ENCODE data around the gene SYK. TPM values are rescaled to one million over a fixed set of nuclear protein-coding genes. Genes with fewer than 3 reads are reported as not detected.

SYK gene
- total RNA-seq, 2 donors from 2014 or later: 4.5 to 43.6 TPM

DNA sequence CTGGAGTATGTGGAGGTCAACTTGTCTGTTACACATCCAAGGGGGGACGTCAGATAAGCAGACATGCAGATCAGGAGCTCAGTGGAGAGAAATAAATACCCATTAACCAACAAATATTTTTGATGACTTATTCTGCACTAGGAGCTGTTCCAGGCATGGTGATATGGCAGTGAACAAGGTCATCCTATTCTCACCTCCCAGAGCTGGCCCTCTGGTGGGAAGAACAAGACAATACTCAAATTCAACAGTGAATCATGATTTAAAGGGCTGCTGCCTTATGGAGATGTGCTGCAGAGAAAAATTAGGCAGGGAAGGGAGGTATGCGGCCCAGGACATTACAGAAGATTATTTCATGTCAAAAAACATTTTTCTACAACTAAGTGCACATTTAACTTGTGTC lies 36.5 kb downstream of the SYK start:
- intact Hi-C loops (cut with DNase I): no loop called here
- 90% methylated on average over 2 of the region's 2 CpGs for WGBS

DNA sequence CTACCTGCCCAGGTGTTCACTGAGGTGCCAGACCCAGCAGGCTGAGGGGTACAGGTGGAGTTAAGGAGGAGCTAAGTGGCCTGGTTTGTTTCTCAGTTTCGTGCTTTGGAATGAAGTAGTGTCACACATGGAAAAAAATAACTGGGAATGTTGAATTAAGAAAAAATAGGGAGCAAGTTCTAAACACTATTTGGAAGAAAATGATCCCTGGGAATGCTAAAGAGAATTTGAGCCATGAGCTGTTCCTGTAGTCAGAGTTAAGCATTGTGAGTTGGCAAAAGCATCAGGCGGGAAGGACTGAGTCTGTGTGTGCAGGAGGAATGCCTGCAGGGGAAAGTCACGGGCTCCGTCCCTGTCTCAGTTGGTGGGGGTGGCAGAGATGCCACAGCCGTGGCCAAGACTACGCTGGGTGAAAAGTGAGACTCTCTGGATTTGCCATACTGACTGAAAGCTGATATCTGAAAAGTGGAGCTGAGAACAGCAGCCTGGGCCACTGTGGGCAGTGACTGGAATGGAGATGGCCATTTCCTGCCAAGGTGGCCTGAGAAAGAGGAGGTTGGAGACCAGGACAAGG lies 37.0 kb downstream of the SYK start:
- H3K27me3 ChIP-seq (replicated peaks; ENCODE audit: insufficient read depth): no peaks in the 10 kb centered on the region
- 45% methylated on average over 6 of the region's 6 CpGs for WGBS
- no peaks in the 10 kb centered on the region for H3K4me1 ChIP-seq (replicated peaks)
- intact Hi-C loops (cut with DNase I): no loop called here
- DNase-seq (ENCODE audit: low spot score): no peak
- TF ChIP-seq POLR2A (IDR thresholded peaks at IDR 0.05): no peak
- no peak for TF ChIP-seq POLR2AphosphoS5 (IDR thresholded peaks at IDR 0.05)
- TF ChIP-seq, protein P1, sequence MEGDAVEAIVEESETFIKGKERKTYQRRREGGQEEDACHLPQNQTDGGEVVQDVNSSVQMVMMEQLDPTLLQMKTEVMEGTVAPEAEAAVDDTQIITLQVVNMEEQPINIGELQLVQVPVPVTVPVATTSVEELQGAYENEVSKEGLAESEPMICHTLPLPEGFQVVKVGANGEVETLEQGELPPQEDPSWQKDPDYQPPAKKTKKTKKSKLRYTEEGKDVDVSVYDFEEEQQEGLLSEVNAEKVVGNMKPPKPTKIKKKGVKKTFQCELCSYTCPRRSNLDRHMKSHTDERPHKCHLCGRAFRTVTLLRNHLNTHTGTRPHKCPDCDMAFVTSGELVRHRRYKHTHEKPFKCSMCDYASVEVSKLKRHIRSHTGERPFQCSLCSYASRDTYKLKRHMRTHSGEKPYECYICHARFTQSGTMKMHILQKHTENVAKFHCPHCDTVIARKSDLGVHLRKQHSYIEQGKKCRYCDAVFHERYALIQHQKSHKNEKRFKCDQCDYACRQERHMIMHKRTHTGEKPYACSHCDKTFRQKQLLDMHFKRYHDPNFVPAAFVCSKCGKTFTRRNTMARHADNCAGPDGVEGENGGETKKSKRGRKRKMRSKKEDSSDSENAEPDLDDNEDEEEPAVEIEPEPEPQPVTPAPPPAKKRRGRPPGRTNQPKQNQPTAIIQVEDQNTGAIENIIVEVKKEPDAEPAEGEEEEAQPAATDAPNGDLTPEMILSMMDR (IDR thresholded peaks at IDR 0.05): no peak
- no peaks in the 10 kb centered on the region for H3K36me3 ChIP-seq
- H3K9me3 ChIP-seq: no peaks in the 10 kb centered on the region
- H3K4me3 ChIP-seq: no peak overlapping the region
- no peak overlapping the region for H3K27ac ChIP-seq

More for the DNA sequence above, 36.5 kb downstream of the SYK start:
- H3K27ac ChIP-seq: no peak overlapping the region
- no peaks in the 10 kb centered on the region for H3K9me3 ChIP-seq
- TF ChIP-seq POLR2A (IDR thresholded peaks at IDR 0.05) (no peak), POLR2AphosphoS5 (IDR thresholded peaks at IDR 0.05) (no peak)
- TF ChIP-seq, protein P1 (IDR thresholded peaks at IDR 0.05): no peak
- no peak overlapping the region for H3K4me3 ChIP-seq
- H3K4me1 ChIP-seq (replicated peaks): no peaks in the 10 kb centered on the region
- no peak for DNase-seq (ENCODE audit: low spot score)
- no peaks in the 10 kb centered on the region for H3K36me3 ChIP-seq
- H3K27me3 ChIP-seq (replicated peaks; ENCODE audit: insufficient read depth): no peaks in the 10 kb centered on the region

DNA sequence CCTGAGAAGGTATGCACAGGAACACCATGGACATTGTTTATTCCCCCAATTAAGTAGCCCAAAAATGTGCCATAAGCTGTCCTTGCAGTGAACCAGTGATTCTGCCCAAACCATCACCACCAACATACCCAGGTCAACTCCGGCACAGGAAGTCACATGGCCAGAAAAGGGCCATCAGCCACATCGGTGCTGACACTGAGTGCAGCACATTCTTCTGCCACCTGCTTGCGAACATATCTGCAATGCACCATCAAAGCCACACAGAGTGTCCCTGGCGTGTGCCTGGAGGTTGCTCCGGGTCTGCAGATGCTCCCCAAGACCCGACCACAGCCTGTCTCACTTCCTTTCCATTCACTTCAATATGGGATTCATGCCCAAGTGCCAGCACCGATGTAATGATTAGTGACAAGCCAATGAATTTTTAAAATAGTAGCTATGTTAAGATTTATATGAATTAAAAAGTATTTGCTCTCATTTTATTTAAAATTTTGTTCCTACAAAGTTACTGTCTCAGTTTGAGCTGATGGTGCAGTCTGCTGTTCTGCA lies 37.6 kb downstream of the SYK start:
- TF ChIP-seq POLR2AphosphoS5 (IDR thresholded peaks at IDR 0.05): no peak
- TF ChIP-seq, protein P1 (IDR thresholded peaks at IDR 0.05): no peak
- no peak for TF ChIP-seq POLR2A (IDR thresholded peaks at IDR 0.05)

DNA sequence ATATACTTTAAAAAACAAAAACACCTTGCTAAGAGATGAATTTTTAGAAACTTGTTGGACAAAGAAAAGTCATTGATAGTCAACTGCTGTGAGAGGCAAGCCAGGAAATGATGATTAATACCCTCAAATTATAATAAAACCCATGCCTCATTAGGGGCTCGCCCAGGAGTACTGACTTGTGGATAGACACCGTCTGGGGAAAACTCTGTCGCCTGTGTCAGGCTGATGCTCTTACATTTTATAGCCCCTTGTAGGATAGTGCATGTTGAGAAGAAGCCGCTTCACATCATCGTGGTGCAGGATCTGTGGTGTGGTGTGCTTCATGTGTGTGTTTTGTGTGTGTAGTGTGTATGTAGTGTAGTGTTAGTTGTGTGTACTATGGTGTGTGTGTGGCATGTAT lies 39.1 kb downstream of the SYK start:
- Histone ChIP-seq H3K27ac (no peak overlapping the region), H3K27me3 (replicated peaks; ENCODE audit: insufficient read depth) (no peaks in the 10 kb centered on the region), H3K4me3 (no peak overlapping the region), H3K4me1 (replicated peaks) (no peaks in the 10 kb centered on the region), H3K36me3 (no peaks in the 10 kb centered on the region), H3K9me3 (no peaks in the 10 kb centered on the region)
- 76% methylated on average over 5 of the region's 5 CpGs for WGBS
- TF ChIP-seq POLR2A (IDR thresholded peaks at IDR 0.05) (no peak), POLR2AphosphoS5 (IDR thresholded peaks at IDR 0.05) (no peak)
- TF ChIP-seq, protein P1 (IDR thresholded peaks at IDR 0.05): no peak
- intact Hi-C loops (cut with DNase I): no loop called here
- no peak for DNase-seq (ENCODE audit: low spot score)

More for the DNA sequence above, 37.6 kb downstream of the SYK start:
- WGBS: 77% methylated on average over 7 of the region's 7 CpGs
- H3K9me3 ChIP-seq: no peaks in the 10 kb centered on the region
- no peak overlapping the region for H3K27ac ChIP-seq
- no peak for DNase-seq (ENCODE audit: low spot score)
- intact Hi-C loops (cut with DNase I): no loop called here
- H3K27me3 ChIP-seq (replicated peaks; ENCODE audit: insufficient read depth): no peaks in the 10 kb centered on the region
- H3K4me3 ChIP-seq: no peak overlapping the region
- no peaks in the 10 kb centered on the region for H3K36me3 ChIP-seq
- H3K4me1 ChIP-seq (replicated peaks): no peaks in the 10 kb centered on the region

DNA sequence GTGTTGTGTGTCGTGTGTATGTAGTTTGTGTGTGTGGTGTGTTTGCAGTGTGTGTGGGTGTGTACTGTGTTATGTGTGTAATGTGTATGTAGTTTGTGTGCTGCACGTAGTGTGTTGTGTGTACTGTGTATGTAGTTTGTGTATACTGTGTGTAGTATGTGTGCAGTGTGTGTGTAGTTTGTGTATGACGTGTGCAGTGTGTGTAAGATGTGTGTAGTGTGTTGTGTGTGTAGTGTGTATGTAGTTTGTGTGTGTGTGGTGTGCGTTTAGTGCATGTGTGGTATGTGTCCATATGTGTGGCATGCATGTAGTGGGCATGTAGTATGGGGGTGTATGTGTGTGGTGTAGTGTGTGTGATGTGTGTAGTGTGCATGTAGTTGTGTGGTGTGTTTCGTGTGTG lies 39.6 kb downstream of the SYK start:
- no peaks in the 10 kb centered on the region for H3K27me3 ChIP-seq (replicated peaks; ENCODE audit: insufficient read depth)
- DNase-seq (ENCODE audit: low spot score): no peak
- no peak overlapping the region for H3K27ac ChIP-seq
- WGBS: 97% methylated on average over 5 of the region's 5 CpGs
- H3K9me3 ChIP-seq: no peaks in the 10 kb centered on the region
- no peak overlapping the region for H3K4me3 ChIP-seq
- no peak for TF ChIP-seq POLR2AphosphoS5 (IDR thresholded peaks at IDR 0.05)
- TF ChIP-seq POLR2A (IDR thresholded peaks at IDR 0.05): no peak
- H3K36me3 ChIP-seq: no peaks in the 10 kb centered on the region
- H3K4me1 ChIP-seq (replicated peaks): no peaks in the 10 kb centered on the region
- intact Hi-C loops (cut with DNase I): no loop called here
